ENCODE results near the gene PQBP1.

PQBP1 gene

DNA sequence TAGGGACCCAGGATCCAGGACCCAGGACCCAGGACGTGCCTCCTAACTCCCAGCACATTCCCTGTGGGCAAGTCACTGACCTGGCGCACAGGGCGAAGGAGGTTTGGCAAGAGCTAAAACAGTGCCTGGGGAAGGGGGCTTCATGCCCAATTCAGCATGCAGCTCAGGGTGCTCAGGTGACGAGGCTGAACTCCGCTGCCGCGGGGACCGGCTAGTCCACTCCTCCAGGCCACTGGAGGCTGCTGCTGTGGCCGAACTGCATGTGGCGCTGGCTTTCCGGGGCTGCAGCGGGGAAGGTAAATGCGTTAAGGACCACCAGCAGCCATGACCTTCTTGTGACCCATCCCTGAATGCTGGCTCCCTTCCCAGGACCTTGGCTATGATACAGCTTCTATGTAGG, 26.0 kb downstream of the PQBP1 start:
- DNase-seq (ENCODE audit: low spot score) = no peak

DNA sequence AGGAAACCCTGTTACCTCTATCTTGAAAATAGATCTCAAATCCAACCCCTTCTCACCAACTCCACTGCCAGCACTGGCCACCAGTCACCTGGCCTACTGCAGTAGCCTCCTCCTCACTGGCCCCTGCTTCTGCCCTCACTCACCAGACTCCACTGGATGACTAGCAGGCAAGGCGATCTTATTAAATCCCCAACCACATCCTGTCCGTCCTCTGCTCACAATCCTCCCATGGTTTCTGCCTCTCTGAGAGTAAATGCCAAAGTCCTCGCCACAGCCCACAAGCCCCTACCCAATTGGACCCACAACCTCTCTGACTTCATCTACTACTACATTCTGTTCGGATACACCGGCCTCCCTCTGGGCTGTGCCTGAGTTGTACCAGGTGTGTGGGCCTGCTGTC, 26.5 kb downstream of the PQBP1 start:
- DNase-seq (ENCODE audit: low spot score) = no peak

DNA sequence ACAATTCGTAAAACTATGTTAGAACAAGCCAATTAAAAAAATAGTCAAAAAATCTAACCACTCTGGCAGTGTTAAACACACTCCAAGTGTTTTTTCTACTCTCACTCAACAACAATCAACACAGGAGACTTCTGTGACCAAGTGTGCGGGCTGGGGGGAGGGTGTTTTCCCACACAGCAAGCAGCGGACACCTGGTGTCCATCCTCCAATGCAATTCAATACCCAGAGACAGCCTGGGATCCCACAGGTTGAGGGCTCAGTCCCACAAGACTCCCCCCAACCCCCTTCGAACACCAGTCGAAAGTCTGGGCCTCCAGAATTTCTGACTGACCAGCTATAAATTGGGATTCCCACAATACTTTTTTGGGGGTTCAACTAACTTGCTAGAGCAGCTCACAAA, 29.4 kb downstream of the PQBP1 start:
- DNase-seq (ENCODE audit: low spot score) = peak; percentile 26

DNA sequence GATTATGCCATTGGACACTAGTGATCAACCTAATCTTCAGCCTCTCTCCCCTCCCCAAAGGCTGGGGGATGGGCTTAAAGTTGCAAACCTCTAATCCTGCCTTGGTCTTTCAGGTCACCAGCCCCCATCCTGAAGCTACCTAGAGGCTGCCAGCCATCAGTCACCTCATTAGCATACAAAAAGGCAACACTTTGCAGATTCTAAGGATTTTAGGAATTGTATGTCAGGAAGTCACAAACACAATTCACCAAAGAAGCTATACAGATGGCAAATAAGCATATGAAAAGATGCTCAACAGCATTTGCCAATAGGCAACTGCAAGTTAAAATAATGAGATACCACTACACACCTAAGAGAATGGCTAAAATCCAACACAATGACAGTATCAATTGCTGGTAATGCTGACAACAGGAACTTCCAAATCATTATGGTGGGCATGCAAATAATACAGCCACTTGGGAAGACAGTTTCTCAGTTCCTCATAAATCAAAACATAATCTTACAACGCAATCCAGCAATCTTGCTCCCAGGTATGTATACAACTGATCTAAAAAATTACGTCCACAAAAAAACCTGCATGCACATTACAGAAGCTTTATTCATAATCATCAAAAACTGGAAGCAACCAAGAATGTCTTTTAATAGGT, 30.1 kb downstream of the PQBP1 start:
- peak; percentile 12 for DNase-seq (ENCODE audit: low spot score)

DNA sequence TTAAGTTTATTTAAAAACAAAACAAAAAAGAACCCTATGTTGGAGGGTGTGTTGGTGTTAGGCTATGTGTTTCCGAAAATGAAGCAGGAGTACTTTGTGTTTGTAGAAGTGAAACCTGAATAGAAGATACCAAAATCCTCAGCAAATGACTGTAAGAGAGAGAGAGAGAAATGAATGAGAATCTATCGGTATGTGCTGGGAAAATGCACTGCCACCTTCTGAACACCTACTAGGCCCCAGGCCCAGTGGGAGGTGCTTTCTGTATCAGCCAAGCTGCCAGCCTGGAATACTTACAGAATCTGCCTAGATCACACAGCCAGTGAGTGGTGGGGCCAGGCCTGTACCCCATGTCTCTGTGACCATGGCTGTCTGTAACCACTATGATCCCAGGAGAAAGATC, 36.0 kb downstream of the PQBP1 start:
- DNase-seq (ENCODE audit: low spot score) = no peak

DNA sequence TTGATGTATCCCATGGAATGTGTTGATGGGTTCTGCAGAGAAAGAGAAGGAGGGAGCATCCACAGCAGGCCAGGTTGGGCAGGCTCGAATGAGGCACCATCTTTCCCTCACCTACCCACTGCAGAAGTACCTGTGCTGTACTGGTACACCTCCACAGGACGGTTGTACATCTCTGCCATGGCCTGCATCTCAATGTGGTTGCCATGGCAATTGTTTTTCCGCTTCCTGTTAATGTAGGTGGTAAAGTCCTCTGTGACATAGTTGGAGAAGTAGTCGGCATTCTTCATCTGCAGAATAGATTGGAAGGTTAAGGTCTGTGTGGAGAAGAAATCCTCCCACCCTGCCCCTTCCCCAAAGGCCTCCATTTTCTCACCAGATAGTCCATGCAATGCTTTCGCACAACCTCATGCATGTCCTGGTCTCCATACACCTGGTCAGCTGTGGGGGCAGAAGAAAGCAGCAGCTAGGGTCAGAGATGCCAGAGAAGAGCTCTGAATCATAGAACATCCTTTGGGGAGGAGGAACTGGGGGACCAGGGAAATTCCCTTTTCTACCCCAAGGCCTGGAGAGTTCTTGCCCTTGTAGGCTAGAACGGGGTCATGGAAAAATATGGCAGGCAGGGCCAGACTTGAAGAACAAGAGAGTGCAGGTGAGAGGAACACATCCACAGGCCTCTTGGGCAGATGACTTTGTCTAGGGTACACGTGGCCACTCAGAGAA, 37.0 kb downstream of the PQBP1 start:
- DNase-seq (ENCODE audit: low spot score) = no peak

DNA sequence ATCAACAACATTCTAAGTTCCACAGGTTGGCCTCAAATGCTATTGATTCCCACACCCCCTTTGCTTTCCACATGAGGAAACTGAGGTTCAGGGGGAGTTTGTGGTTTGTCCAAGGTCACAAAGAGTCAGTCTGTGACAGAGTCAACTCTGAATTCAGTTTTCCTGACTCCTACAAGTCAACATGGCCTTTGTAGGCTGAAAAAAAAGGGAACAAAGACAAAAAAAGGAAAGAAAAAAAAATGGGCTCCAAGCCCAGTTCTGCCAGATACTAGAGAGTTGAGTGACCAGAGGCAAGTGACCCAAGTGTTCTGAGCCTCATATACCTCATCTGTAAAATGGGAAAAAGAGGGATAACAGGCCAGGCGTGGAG, 37.6 kb downstream of the PQBP1 start:
- DNase-seq (ENCODE audit: low spot score) = no peak

DNA sequence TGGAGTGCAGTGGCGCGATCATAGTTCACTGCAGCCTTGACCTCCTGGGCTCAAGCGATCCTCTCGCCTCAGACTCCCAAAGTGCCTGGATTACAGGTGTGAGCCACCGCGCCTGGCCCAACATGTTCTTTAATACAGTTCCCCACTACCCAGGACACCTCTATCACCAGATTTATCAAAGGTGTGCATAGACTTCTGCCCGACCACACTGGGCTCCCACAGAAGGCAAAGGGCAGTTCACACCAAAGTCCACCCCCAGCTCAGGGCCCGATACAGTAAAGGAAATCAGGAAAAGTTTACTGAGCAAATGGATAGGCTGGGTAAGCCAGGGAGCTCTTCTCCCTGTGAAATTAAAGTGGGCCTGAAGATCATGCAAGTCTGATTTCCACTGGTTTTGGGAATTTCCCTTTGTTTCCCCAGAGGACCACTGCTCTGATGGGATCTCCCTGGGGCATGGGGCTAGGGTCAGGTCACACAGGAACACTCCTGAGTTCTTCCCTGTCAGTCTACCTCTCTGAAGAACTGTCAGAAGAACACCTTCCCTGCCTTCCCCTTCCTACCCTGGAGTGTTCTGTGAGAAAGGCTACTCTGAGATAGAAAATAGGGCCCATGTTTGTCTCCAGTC, 38.8 kb downstream of the PQBP1 start:
- no peak for DNase-seq (ENCODE audit: low spot score)

DNA sequence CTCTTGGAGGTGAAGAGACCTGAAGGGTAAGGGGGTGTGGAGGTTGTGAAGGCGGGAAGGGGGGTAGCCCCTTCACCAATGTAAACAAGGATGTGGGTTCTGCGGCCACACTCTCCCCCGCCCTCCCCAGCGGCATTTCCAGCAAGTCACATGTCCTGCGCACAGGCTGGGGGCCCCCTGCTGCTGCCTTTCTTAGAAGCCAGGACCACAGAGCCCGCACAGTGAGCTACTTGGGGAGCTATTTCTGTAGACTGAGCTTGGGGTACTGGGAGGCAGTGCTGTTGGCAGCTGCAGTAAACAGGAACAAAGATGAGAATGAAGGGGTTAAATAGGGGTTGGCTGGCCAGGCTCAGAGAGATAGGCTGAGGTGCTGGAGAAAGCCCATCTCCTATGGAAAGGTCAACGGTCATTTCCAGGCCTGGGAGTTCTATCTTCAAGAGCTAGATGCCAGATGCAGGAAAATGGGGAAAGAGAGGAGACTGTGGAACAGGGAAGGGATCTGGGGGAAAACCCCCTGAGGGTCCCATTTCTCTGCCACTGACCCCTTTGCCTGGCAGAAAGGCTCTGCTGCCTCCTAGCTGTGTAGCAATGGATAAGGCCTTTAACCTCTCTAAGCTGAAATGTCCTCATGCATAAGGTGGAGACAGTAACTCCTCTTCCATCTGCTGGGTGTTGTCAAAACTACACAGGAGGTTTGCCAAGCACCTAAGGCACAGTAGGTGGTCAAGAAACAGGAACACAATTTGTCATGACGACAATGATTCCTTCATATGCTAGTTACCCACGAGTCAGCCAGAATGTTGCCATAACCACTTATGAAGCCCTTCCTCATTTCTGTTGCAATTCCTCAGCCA, 39.6 kb downstream of the PQBP1 start:
- peak; percentile 14 for DNase-seq (ENCODE audit: low spot score)

DNA sequence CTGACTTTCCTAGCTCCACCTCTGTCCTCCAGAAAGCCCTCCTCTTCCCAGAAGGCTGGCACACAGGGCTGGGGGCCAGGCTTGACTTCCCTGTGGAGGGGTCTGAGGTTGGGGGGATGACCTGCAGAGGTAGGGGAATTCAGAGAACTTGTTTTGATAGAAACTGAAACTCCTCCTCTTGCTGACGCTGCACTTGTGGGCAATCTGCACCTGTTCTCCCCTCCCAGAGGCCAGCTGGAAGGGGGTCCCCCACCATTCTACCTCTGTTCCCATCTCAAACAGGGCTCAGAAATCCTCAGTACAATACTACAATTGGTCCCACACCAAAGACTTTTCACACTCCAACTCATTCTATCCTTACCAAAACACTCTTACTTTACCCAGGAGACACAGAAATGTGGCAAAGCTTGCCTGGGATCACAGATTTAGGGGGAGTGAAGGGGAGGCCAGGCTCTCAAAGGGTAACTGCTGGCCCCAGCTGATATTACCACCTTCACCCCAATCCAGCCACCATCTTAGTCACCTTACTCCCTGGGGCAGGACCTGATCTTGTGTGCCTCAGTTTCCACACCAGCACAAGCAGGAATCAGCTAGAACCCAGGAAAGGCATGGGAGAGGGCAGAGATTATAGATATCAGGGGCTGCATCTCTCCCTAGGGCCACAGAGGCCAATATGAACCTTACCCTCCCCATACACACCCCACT, 41.1 kb downstream of the PQBP1 start:
- no peak for DNase-seq (ENCODE audit: low spot score)

DNA sequence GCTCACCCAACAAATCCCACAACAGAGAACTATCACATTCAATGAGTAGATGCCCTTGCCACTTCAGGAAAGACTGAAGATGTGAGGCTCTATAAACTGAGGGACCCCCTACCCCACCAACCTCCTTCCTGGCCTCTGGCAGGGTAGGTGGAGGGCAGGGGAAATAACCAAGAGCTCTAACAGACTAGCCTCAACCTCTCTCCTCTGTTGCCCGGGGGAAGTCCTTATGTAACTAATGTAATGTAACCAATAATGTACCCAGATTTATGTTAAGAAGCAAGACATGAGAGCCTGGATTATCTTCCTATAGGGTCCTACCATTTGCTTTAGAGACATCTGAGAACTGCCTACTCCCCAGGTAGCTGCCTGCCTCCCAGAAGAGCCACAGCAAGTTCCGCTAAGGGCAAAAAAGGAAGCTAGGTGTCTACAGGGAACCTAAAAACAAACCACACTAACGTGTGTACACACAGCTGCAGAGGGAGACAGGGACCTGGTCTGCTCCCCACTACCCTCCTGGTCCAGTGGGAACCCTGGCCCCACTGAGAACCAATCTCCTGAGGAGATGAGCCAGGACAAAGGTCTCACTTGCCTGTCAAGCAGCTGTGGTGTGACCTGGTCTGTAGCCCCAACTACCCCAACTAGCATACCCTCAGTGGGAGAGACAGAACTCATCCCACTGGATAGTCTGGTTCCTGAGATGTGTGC, 41.9 kb downstream of the PQBP1 start:
- DNase-seq (ENCODE audit: low spot score) = no peak

DNA sequence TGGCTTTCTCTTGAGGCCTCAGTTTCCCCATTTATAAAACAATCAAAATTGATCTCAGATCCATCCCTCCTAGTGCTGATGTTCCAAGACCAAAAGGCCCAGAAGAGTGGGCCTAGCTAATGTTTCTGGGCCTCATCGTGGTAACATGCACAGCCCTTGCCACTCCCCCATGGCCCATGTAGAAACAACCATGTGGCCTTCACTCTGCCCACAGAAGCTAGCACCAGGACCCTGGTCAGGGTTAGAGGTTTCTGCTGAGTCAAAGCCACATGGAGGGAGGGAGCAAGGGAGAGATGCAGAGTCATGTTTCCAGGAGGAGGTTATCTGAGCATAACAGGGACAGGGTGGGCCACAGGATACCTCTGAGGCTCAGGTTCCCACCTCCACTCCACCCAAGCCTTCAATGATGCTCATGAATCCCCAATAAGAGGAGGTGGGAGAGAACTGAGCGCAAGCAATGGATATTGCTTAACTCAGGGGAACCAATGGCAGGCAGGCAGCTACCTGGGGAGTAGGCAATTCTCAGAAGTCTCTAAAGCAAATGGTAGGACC, 42.8 kb downstream of the PQBP1 start:
- DNase-seq (ENCODE audit: low spot score) = no peak

DNA sequence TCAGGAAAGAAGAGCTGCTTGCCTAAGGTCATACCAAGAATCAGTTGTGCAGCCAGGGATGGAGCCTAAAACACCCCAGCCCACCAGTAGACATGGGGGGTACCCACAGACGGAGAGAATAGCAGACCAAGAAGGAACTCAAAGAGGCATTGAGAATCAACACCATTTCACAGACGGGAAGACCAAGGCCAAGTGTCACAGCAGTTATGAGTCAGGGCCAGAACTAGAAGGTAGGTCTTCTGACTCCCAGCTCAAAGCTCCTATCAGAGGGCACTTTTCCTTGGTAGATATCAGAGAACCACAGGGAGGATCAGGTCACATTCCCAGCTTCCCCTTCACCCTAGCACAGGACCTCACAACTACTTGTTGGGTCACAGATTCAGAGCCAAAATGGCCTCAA, 45.2 kb downstream of the PQBP1 start:
- DNase-seq (ENCODE audit: low spot score) = no peak

DNA sequence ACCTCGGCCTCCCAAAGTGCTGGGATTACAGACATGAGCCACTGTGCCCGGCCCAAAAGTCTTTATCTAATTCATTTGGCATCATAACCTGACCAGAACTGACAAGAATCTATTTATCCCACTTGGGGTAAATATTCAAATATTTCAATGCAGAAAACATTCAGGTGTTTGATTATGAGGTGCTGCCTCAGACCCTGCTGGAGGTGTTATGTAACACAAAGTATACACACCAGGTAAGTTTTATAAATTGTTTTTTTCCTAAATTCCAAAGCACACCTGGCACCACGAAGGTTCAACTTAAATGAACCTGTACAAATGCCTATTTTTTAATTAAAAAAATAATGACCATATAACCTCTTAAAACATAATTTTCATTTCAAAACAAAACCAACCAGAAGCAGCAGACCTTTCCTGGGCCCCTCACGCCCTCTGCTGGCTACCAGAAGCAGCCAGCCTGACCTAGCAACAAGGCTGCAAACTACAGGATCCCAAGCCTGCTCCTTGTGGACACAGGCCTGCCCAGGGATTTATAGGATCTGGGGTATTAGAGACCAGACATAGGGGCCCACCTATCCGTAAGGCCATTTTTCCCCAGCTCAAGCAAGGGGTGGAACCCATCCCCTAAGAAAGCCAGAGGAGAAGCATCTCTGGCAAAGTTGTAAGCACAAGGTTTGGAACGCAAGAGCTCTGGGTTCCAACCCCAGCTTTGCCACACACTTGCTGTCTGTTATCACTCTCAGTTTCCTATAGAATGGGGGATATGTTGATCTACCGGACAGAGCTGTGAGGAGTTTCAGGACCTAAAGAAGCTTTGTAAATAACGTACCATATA, 48.0 kb downstream of the PQBP1 start:
- DNase-seq (ENCODE audit: low spot score) = peak; percentile 62

DNA sequence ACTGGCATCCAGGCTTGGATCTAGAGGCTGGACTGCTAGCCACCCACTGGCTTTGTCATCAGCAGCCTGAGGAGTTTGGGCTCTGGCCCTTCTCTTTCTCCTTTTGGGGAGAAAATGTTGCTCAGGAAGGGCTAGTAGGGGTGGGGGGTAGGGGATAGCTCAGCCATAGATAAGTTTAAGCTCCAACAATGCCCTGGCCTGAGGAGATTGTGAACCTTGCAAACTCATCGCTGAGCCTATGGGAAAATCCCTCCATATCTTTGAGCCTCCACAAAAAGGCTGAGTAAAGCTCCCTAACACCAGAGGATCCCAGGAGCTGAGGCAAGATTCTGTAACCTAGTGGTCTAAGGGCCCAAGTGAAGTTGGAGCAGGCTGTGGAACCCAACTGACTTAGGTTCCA, 50.9 kb downstream of the PQBP1 start:
- DNase-seq (ENCODE audit: low spot score) = no peak

Data from iPS-NIHi11 (cell line).